Kidney (tissue), 14 donors: Measurements from ENCODE around the gene SKAP2. TPM values are rescaled to one million over a fixed set of nuclear protein-coding genes. Genes with fewer than 3 reads are reported as not detected.
A peak's percentile ranks its signal among the peaks of the same experiment; 100 is the strongest.

Experiments
- DNase-seq, 5 donors: peaks; one replicate each; pipeline ENCODE4 v3.0.0-alpha.2; 2013 to 2020
- FAIRE-seq: peaks from 2 replicates; lab custom pipeline; 2012; peaks lifted over from hg19 to GRCh38; lab: Jason Lieb, UNC
- H3K27ac ChIP-seq, 2 donors: one replicate each; pipeline ENCODE4 v1.7.0; 2013; ENCODE audit warnings: low read depth in 2 of 2, low read length in 2 of 2, inconsistent platforms in 1 of 2
- H3K27me3 ChIP-seq: one replicate; pipeline ENCODE4 v1.7.1; 2013; ENCODE audit warnings: low read length, inconsistent platforms; ENCODE audit not compliant: control insufficient read depth, insufficient read depth
- H3K36me3 ChIP-seq, 3 donors: one replicate each; pipeline versions ENCODE4 v1.7.0 to v1.7.1; 2013; ENCODE audit warnings: low read length in 3 of 3, control low read depth in 1 of 3, inconsistent platforms in 1 of 3; ENCODE audit not compliant: insufficient read depth in 3 of 3, control insufficient read depth in 2 of 3
- H3K4me1 ChIP-seq, 3 donors: one replicate each; pipeline versions ENCODE4 v1.7.0 to v1.7.1; 2013; ENCODE audit warnings: low read length in 3 of 3, inconsistent platforms in 1 of 3, low read depth in 1 of 3; ENCODE audit not compliant: control insufficient read depth in 2 of 3, insufficient read depth in 2 of 3
- H3K4me3 ChIP-seq, 3 donors: one replicate each; pipeline versions ENCODE4 v1.7.0 to v1.8.1; 2013; ENCODE audit warnings: low read length in 3 of 3, control low read depth in 1 of 3, inconsistent platforms in 1 of 3
- H3K9ac ChIP-seq, 3 donors: one replicate each; pipeline versions ENCODE4 v1.7.0 to v1.7.1; 2013; ENCODE audit warnings: low read length in 3 of 3, control low read depth in 1 of 3, inconsistent platforms in 1 of 3
- H3K9me3 ChIP-seq, 3 donors: one replicate each; pipeline versions ENCODE4 v1.7.0 to v1.7.1; 2013; ENCODE audit warnings: low read length in 3 of 3, control low read depth in 1 of 3, inconsistent platforms in 1 of 3; ENCODE audit not compliant: control insufficient read depth in 2 of 3, insufficient read depth in 1 of 3
- CTCF ChIP-seq: IDR thresholded peaks from 3 replicates; pipeline ENCODE4 v1.5.1; 2012; ENCODE audit warnings: mild to moderate bottlenecking, moderate library complexity, borderline replicate concordance; ENCODE audit not compliant: insufficient read depth; ENCODE audit errors: extremely low read depth
- intact Hi-C: fragments of 100-400 bp; cut with DNase I; formaldehyde crosslinking; loops from one replicate; pipeline ENCODE4 v1.11.1; 2022
- polyA plus RNA-seq: library from polyadenylated mRNA; stranded (reverse); fragments of 350-450 nt; fragmentation: Illumina TruSeq; extraction: RNeasy Lipid Tissue Mini Kit (QIAGEN cat#74804); gene quantifications from one replicate; pipeline ENCODE4 v1.2.3, GENCODE V29; 2014; ENCODE audit warnings: low read depth, low replicate concordance; ENCODE audit not compliant: insufficient read depth
- total RNA-seq: library from RNA; stranded (reverse); fragmentation: NEBNext Ultra II Directional; extraction: Animal tissue kit (Norgen Biotek cat#: 25700); gene quantifications from one replicate; pipeline ENCODE4 v1.2.1, GENCODE V29; 2021
- donor health status: control.
- donor health status: control.
- donor health status: control.
- donor health status: control.
- donor health status: control.
- donor health status: DM: yes; HTN: yes; CAD: no.
- donor health status: Normal renal cell carcinoma (clear cell type).

SKAP2 gene
- total and polyA plus RNA-seq, 2 donors from 2014 or later, result 20.0 to 75.8 TPM

GRCh38 chr7:26729150-26729775 lies 135.1 kb downstream of the SKAP2 start:
- Histone ChIP-seq H3K27me3 (no peaks in the 10 kb centered on the region), H3K4me1 (no peaks in the 10 kb centered on the region), H3K36me3 (no peaks in the 10 kb centered on the region), H3K27ac (no peak overlapping the region), H3K9me3 (no peaks in the 10 kb centered on the region), H3K9ac (no peak overlapping the region), H3K4me3 (no peak overlapping the region)
- FAIRE-seq (no peak), DNase-seq (no peak)
- intact Hi-C loops, result no loop called here
- TF ChIP-seq CTCF, result no peak

GRCh38 chr7:26726051-26726450 lies 138.3 kb downstream of the SKAP2 start:
- Histone ChIP-seq H3K27ac (no peak overlapping the region), H3K27me3 (no peaks in the 10 kb centered on the region), H3K4me3 (no peak overlapping the region), H3K9me3 (no peaks in the 10 kb centered on the region), H3K9ac (no peak overlapping the region), H3K36me3 (no peaks in the 10 kb centered on the region), H3K4me1 (no peaks in the 10 kb centered on the region)
- FAIRE-seq (no peak), DNase-seq (no peak)
- intact Hi-C loops, result no loop called here
- TF ChIP-seq CTCF, result no peak

- Histone ChIP-seq H3K9ac (no peak overlapping the region), H3K4me1 (no peaks in the 10 kb centered on the region), H3K9me3 (no peaks in the 10 kb centered on the region), H3K27me3 (no peaks in the 10 kb centered on the region), H3K27ac (no peak overlapping the region), H3K4me3 (no peak overlapping the region), H3K36me3 (no peaks in the 10 kb centered on the region)
- DNase-seq (no peak), FAIRE-seq (no peak)
- TF ChIP-seq CTCF, result no peak
- intact Hi-C loops, result no loop called here
Observed at GRCh38 chr7:26724795-26725194, 139.6 kb downstream of the SKAP2 start.

- DNase-seq (peak in 4 of 5 donors; percentile 34 to 78 (median 66)), FAIRE-seq (no peak)
- H3K27ac ChIP-seq, result no peak overlapping the region
- no peaks in the 10 kb centered on the region for H3K9me3 ChIP-seq
- no peaks in the 10 kb centered on the region for H3K36me3 ChIP-seq
- H3K27me3 ChIP-seq, result no peaks in the 10 kb centered on the region
- peak overlapping the region in 1 of 3 donors; percentile 5 for H3K9ac ChIP-seq
- no peak overlapping the region for H3K4me3 ChIP-seq
- intact Hi-C loops, result no loop called here
- no peak for TF ChIP-seq CTCF
- no peaks in the 10 kb centered on the region for H3K4me1 ChIP-seq
Observed at GRCh38 chr7:26723129-26723528, 141.3 kb downstream of the SKAP2 start.
